ENCODE measurements around the gene LHX6. TPM values are rescaled to one million over a fixed set of nuclear protein-coding genes. Genes with fewer than 3 reads are reported as not detected.
A peak's percentile ranks its signal among the peaks of the same experiment; 100 is the strongest.

Gene LHX6
- total RNA-seq, 2 donors from 2014 or later = 0.29 TPM; not detected in 1

DNA sequence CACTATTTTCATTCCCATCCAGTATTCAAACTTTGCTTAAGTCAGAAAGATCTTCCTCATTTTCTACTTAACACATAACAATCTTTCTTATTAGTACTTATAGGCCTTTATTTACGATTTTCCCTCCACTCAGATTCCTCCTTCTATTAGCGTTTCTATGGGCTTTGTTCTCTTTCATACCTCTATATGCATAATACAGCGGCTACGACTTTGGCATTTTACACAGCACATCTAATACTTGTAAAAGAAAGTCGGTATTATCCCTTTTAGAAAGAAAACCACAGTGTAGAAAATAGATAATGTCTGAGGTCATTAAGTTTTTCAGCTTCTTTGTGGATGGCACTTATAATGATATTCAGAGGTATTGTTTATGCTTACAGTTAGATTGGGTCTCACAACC is 27.4 kb upstream of the LHX6 start:
- H3K27me3 Mint-ChIP-seq (ENCODE audit: low read depth) = no peaks in the 10 kb centered on the region
- H3K9me3 Mint-ChIP-seq = no peaks in the 10 kb centered on the region
- DNase-seq (no peak), ATAC-seq (replicated peaks in 1 of 2) (no peak)
- H3K4me1 Mint-ChIP-seq (ENCODE audit: low read depth) = no peaks in the 10 kb centered on the region
- peaks cover 0 to 9% of the 10 kb centered on the region in 2 donors for H3K36me3 Mint-ChIP-seq (ENCODE audit: insufficient read depth in 2 of 2)
- no peak overlapping the region for H3K4me3 Mint-ChIP-seq
- no peak overlapping the region for H3K27ac Mint-ChIP-seq

DNA sequence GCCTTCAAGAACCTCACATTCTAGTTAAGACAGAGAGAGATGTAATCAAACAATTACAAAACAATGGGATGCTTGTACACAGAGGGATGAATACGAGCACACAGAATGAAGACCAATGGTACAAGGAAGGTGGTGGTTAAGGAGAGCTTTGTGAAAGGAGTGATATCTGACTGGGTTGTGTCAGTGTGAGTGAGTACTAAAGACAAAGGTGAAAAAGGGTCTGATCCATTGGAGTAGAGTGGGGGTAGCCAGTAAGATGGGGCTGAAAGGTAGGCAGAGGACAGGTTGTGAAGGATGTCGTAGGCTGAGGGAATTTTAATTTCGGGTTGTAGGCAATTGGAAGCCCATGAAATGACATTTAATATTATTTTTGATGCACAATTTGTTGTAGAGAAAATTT is 26.0 kb upstream of the LHX6 start:
- ATAC-seq (replicated peaks in 1 of 2) (no peak), DNase-seq (no peak)
- Mint-ChIP-seq H3K27me3 (ENCODE audit: low read depth) (no peaks in the 10 kb centered on the region), H3K36me3 (ENCODE audit: insufficient read depth in 2 of 2) (peaks cover 0 to 17% of the 10 kb centered on the region in 2 donors), H3K4me3 (no peak overlapping the region), H3K27ac (no peak overlapping the region), H3K4me1 (ENCODE audit: low read depth) (no peaks in the 10 kb centered on the region), H3K9me3 (no peaks in the 10 kb centered on the region)

DNA sequence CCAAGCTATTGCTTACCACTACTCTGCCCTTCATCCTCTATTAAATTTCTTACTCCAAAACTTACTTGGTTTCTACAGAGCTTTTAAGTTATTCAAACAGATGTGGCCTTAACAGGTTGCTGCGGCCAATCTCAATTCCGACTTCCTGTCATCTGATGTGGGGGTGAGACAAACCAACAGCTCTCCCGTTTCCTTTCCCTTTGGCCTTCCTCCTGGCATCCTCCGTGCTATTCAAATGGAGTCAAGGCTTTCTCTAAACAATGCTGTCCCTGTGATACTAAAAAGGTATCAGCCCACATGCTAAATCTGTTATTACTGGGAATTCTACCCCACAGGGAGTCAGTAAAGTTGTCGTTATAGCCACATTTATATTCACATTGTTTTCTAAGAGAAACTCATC is 24.0 kb upstream of the LHX6 start:
- DNase-seq (no peak), ATAC-seq (replicated peaks in 1 of 2) (no peak)
- H3K27ac Mint-ChIP-seq = peak overlapping the region; percentile 50
- H3K4me1 Mint-ChIP-seq (ENCODE audit: low read depth) = no peaks in the 10 kb centered on the region
- peaks cover 0 to 13% of the 10 kb centered on the region in 2 donors for H3K36me3 Mint-ChIP-seq (ENCODE audit: insufficient read depth in 2 of 2)
- H3K9me3 Mint-ChIP-seq = no peaks in the 10 kb centered on the region
- H3K27me3 Mint-ChIP-seq (ENCODE audit: low read depth) = no peaks in the 10 kb centered on the region
- no peak overlapping the region for H3K4me3 Mint-ChIP-seq

DNA sequence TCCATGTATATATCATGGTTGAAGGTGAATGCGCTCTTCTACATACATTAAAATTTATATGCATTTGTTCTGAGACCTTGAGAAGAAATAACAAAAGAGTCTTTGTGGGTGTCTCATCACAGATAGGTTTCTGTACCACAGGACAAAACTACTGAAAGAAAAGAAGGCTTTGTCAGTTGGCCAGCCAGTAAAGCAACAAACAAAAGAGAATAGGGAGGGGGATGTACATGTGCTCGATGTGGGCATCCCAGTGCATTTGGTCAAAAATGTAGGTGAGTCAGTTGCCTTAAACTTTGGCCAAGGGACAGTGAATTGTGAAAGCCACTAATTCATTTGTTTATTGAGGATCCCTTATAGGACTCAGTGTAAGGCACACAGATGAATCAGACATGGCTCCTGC is 22.6 kb upstream of the LHX6 start:
- Mint-ChIP-seq H3K27me3 (ENCODE audit: low read depth) (no peaks in the 10 kb centered on the region), H3K36me3 (ENCODE audit: insufficient read depth in 2 of 2) (peaks cover 0 to 15% of the 10 kb centered on the region in 2 donors), H3K27ac (no peak overlapping the region), H3K9me3 (no peaks in the 10 kb centered on the region), H3K4me1 (ENCODE audit: low read depth) (no peaks in the 10 kb centered on the region), H3K4me3 (no peak overlapping the region)
- ATAC-seq (replicated peaks in 1 of 2) (no peak), DNase-seq (no peak)

DNA sequence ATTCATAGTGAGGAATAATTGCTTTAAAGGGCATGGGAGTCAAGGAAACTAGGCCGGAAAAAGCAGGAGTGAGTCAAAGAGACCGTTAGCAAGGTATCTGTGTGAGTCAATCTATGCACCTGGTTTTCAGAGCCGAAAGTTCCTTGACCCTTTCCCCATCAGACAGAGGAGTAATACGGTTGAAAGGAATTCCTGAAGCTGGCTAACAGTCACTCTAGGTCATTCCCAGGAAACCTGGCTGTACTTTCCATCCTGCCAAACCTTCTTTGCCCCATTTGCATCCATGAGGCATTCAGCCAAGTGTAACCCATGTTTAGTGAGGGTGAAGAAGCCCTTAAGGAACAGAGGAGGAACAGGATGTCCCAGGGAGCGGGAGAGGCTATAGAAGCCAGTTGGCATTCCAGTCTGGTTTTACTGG is 19.7 kb upstream of the LHX6 start:
- H3K27ac Mint-ChIP-seq = no peak overlapping the region
- DNase-seq = no peak
- no peaks in the 10 kb centered on the region for H3K4me1 Mint-ChIP-seq (ENCODE audit: low read depth)
- H3K36me3 Mint-ChIP-seq (ENCODE audit: insufficient read depth in 2 of 2) = peaks cover 0 to 20% of the 10 kb centered on the region in 2 donors
- no peaks in the 10 kb centered on the region for H3K9me3 Mint-ChIP-seq
- H3K4me3 Mint-ChIP-seq = no peak overlapping the region
- no peaks in the 10 kb centered on the region for H3K27me3 Mint-ChIP-seq (ENCODE audit: low read depth)
- ATAC-seq (replicated peaks in 1 of 2) = no peak

DNA sequence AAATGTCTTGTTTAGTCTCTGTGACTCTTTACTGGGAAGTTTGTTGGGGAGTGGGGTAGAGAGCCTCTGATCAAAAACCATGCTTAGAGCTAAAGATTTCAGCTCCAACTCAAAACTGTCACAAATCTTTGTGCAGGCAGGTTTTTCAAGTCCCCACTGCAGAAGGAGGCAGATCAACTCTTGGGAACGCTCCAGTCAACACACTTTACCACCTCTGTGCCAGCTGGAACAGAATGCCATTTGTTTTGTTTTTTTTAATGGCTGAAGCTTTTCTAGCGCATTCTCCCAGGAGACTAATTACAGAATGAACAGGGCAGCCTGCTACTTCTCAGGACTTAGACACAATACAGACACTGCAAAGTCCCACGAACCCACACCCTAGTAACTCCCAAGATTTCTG is 17.9 kb upstream of the LHX6 start:
- ATAC-seq (replicated peaks in 1 of 2) (no peak), DNase-seq (no peak)
- no peaks in the 10 kb centered on the region for H3K27me3 Mint-ChIP-seq (ENCODE audit: low read depth)
- no peak overlapping the region for H3K27ac Mint-ChIP-seq
- no peak overlapping the region for H3K4me3 Mint-ChIP-seq
- no peaks in the 10 kb centered on the region for H3K4me1 Mint-ChIP-seq (ENCODE audit: low read depth)
- H3K9me3 Mint-ChIP-seq = no peaks in the 10 kb centered on the region
- peaks cover 0 to 22% of the 10 kb centered on the region in 2 donors for H3K36me3 Mint-ChIP-seq (ENCODE audit: insufficient read depth in 2 of 2)

DNA sequence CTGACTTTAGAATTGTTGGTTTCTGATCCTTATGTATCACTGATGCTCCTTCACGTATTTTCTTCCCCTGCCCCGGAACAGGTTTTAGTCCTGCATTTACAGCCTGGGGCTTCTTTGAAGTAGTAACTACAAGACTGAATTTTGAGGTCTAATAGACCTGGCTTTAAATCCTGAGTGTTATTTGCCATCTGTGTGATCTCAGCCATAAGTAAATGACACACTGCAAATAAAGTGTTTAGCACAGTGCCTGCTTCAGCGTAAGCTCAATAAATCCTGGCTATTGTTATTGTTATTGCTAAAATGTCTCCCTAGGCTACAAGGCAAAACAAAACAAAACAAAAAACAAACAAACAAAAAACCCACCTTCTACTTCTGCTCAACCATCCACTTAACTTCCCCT is 15.6 kb upstream of the LHX6 start:
- Mint-ChIP-seq H3K4me1 (ENCODE audit: low read depth) (no peaks in the 10 kb centered on the region), H3K4me3 (no peak overlapping the region), H3K27me3 (ENCODE audit: low read depth) (no peaks in the 10 kb centered on the region), H3K36me3 (ENCODE audit: insufficient read depth in 2 of 2) (peaks cover 4 to 13% of the 10 kb centered on the region in 2 donors), H3K9me3 (no peaks in the 10 kb centered on the region), H3K27ac (no peak overlapping the region)
- no peak for ATAC-seq (replicated peaks in 1 of 2)
- no peak for DNase-seq

DNA sequence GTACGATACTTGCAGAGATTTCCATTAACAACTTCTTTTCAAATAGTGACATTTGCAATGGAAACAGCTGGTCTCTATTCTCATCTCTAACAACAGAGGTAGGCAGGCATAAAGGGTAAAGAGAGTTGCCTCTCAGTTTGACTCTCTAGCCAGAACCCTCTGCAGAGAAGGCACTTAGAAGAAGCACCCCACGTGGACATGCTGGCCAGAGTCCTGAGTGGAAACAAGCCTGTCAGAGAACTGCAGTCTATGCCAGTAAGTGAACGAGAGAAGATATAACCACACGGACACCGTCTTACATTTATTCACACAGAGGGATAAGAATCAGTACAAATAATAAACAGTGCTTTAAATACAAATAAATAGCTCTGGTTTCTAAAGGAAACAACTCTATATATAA is 11.0 kb upstream of the LHX6 start:
- Mint-ChIP-seq H3K27ac (no peak overlapping the region), H3K36me3 (ENCODE audit: insufficient read depth in 2 of 2) (peaks cover 4% of the 10 kb centered on the region in 2 donors), H3K4me1 (ENCODE audit: low read depth) (no peaks in the 10 kb centered on the region), H3K27me3 (ENCODE audit: low read depth) (no peaks in the 10 kb centered on the region), H3K9me3 (no peaks in the 10 kb centered on the region), H3K4me3 (no peak overlapping the region)
- no peak for DNase-seq
- no peak for ATAC-seq (replicated peaks in 1 of 2)

DNA sequence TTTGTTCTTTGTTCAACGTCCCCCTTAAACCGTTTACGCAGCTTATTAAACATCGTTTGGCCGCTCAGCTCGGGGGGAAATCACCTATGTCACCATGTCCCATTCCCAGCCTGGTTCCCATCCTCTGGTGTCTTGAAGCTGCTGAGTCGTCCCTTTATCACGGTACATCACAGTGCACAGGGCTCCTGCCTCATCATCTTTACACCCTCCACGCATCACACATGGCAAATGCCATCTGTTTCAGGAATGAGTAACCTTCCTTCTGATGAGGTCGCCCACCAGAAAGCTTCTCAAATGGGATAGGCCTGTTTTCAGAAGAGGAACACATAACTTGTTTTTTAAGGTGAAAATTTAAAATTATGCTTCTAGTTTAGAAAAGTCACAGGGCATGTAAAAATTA is 7.9 kb upstream of the LHX6 start:
- no peaks in the 10 kb centered on the region for H3K27me3 Mint-ChIP-seq (ENCODE audit: low read depth)
- H3K36me3 Mint-ChIP-seq (ENCODE audit: insufficient read depth in 2 of 2) = peaks cover 3 to 4% of the 10 kb centered on the region in 2 donors
- ATAC-seq (replicated peaks in 1 of 2) = no peak
- DNase-seq = no peak
- H3K9me3 Mint-ChIP-seq = no peaks in the 10 kb centered on the region
- no peak overlapping the region for H3K27ac Mint-ChIP-seq
- H3K4me1 Mint-ChIP-seq (ENCODE audit: low read depth) = no peaks in the 10 kb centered on the region
- no peak overlapping the region for H3K4me3 Mint-ChIP-seq

DNA sequence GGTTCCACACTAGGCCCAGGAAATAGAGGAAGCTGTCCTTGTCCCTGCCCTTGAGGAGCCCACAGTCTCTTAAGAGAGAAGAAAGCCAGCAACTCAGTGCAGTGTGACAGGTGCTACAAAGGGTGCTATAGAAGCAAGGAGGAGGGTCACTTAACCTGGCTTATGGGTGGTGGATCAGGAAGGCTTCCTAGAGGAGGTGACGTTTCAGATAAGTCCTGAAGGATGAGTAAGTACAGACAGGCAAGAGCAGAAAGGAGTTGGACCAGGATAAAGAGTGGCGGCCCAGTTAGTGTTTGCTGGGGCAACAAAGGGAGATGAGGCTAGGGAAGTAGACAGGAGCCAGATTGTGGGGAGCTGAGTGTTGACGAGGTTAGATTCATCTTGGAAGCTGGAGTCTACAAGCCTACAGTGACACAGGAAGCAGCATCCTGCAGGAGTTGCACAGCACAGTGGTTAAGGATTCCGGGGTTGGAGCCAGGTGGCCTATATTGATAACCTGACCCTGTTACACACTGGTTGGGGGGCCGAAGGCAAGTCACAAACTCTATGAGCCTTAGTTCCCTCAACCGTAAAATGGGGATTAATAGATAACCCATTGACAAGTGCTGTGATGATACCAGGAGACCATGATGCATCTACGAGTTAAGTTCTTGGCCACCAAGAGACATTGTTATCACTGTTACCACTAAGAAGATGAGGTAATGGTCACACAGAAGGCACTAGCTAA is 5.4 kb upstream of the LHX6 start:
- DNase-seq (no peak), ATAC-seq (replicated peaks in 1 of 2) (no peak)
- H3K9me3 Mint-ChIP-seq = no peaks in the 10 kb centered on the region
- H3K36me3 Mint-ChIP-seq (ENCODE audit: insufficient read depth in 2 of 2) = no peaks in the 10 kb centered on the region
- no peak overlapping the region for H3K27ac Mint-ChIP-seq
- no peak overlapping the region for H3K4me3 Mint-ChIP-seq
- H3K27me3 Mint-ChIP-seq (ENCODE audit: low read depth) = no peaks in the 10 kb centered on the region
- H3K4me1 Mint-ChIP-seq (ENCODE audit: low read depth) = no peaks in the 10 kb centered on the region

DNA sequence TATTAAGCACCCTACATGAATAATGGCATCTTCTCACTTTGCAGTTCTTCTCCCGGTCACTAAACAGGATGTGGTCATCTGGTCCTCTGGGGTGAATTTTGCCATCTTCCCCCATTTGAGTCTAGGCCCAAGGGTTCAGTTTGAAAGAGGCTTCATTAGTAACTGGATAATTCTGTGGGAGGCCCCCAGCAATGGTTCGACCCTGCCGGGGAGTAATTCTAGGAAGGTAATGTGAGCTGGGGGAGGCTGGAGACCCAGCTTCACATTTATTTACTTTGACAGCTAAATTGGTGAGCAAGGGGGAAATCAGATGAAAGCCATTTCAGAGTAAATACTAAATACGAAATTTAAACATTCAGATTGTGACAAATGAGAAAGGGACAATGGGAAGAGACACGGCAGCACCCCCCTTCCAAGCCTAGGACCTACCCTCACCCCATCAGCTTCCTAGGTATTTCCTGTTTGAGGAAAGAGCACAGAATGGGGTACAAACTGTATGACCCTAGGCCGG is 4.1 kb upstream of the LHX6 start:
- Mint-ChIP-seq H3K9me3 (no peaks in the 10 kb centered on the region), H3K4me3 (no peak overlapping the region), H3K27me3 (ENCODE audit: low read depth) (no peaks in the 10 kb centered on the region), H3K27ac (no peak overlapping the region), H3K4me1 (ENCODE audit: low read depth) (no peaks in the 10 kb centered on the region), H3K36me3 (ENCODE audit: insufficient read depth in 2 of 2) (no peaks in the 10 kb centered on the region)
- DNase-seq (no peak), ATAC-seq (replicated peaks in 1 of 2) (no peak)

DNA sequence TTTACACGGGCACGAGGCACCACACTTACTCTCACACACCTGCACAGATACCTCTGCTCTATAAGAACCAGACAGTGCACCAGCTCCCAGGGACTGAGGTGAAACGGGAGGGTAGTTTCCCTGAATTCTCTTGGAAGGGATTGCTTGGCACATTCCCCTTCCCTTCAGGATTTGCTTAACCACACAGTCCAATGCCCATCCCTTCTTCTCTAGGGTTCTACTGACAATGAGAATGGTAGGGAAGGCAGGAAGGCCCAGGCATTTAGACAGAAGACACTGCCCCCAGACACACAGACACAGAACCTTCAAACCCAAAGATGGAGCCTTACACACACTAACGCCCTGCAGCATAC is 704 bp upstream of the LHX6 start:
- H3K27me3 Mint-ChIP-seq (ENCODE audit: low read depth) = peaks cover 23% of the 10 kb centered on the region
- DNase-seq (no peak), ATAC-seq (replicated peaks in 1 of 2) (no peak)
- H3K9me3 Mint-ChIP-seq = no peaks in the 10 kb centered on the region
- no peak overlapping the region for H3K4me3 Mint-ChIP-seq
- H3K27ac Mint-ChIP-seq = no peak overlapping the region
- H3K36me3 Mint-ChIP-seq (ENCODE audit: insufficient read depth in 2 of 2) = no peaks in the 10 kb centered on the region
- H3K4me1 Mint-ChIP-seq (ENCODE audit: low read depth) = no peaks in the 10 kb centered on the region

DNA sequence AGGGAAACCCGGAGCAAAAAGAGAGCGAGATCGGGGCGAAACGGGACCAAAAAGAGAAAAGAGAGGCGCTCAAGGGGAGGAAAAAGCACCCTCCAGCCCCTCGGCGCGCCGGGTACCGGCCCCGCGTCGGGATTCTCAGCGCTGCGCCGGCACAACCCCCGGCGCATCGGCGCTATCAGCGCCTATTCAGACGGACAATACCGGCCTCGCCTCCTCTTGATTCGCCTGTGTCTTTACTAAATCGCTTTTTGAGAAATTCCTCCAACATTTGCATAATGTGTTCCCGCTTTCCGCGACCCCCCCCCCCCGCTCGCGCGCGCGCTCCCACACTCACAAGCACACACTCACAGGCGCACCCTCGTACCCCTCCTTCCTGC is 578 bp downstream of the LHX6 start:
- H3K9me3 Mint-ChIP-seq = no peaks in the 10 kb centered on the region
- DNase-seq (no peak), ATAC-seq (replicated peaks in 1 of 2) (peak; percentile 24 to 25)
- H3K36me3 Mint-ChIP-seq (ENCODE audit: insufficient read depth in 2 of 2) = no peaks in the 10 kb centered on the region
- peaks cover 31% of the 10 kb centered on the region for H3K27me3 Mint-ChIP-seq (ENCODE audit: low read depth)
- H3K27ac Mint-ChIP-seq = no peak overlapping the region
- no peaks in the 10 kb centered on the region for H3K4me1 Mint-ChIP-seq (ENCODE audit: low read depth)
- peak overlapping the region; percentile 47 to 73 for H3K4me3 Mint-ChIP-seq

DNA sequence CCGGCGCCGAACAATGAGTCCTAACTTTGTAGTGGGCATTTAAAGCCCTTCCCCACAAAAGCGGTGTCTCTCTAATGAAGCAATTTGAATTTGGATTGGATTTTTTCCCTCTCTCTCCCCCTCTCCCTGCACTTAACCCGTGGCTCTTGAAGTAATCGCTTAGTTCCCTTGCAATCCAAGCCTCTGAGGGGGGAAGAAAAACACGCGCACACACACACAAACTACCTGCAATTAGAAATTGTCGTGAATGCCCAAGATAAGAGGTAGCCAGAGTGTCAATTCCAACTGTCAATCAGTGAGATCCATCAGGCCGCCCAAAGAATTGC is 1.2 kb downstream of the LHX6 start:
- Mint-ChIP-seq H3K27me3 (ENCODE audit: low read depth) (peaks cover 37% of the 10 kb centered on the region), H3K4me1 (ENCODE audit: low read depth) (no peaks in the 10 kb centered on the region), H3K9me3 (no peaks in the 10 kb centered on the region), H3K4me3 (peak overlapping the region in 1 of 2 donors; percentile 27), H3K27ac (no peak overlapping the region), H3K36me3 (ENCODE audit: insufficient read depth in 2 of 2) (no peaks in the 10 kb centered on the region)
- ATAC-seq (replicated peaks in 1 of 2) = no peak
- DNase-seq = no peak
